ENCODE results near the gene OLA1. TPM values are rescaled to one million over a fixed set of nuclear protein-coding genes. Genes with fewer than 3 reads are reported as not detected.

OLA1 gene
- polyA plus RNA-seq, 1 experiment: 148 TPM

- POLR2A ChIA-PET: interaction anchor here (0.6 kb wide), 1 partner anchor 176 kb away, joined by 4 read pairs; no protein-coding TSS in a partner anchor
- Histone ChIP-seq H3K27me3 (ENCODE audit: control insufficient read depth, insufficient read depth, low read length) (no peaks in the 10 kb centered on the region), H3K4me3 (ENCODE audit: low read depth, low read length) (no peak overlapping the region), H3K27ac (ENCODE audit: low read depth, low read length) (no peak overlapping the region), H3K9me3 (ENCODE audit: control insufficient read depth, insufficient read depth, low read length) (peaks cover 3% of the 10 kb centered on the region; the same call in 1 of the 2 replicates)
- no peak for TF ChIP-seq CTCF (IDR thresholded peaks at IDR 0.05; ENCODE audit: low read depth, low read length)
- CTCF ChIA-PET: no interaction called here
- no peak for DNase-seq (ENCODE audit: low read depth, low spot score)
Measured at GRCh38 chr2:174243812-174244211, 4.5 kb downstream of the OLA1 start.

- POLR2A ChIA-PET: no interaction called here
- Histone ChIP-seq H3K4me3 (ENCODE audit: low read depth, low read length) (no peak overlapping the region), H3K27me3 (ENCODE audit: control insufficient read depth, insufficient read depth, low read length) (no peaks in the 10 kb centered on the region), H3K27ac (ENCODE audit: low read depth, low read length) (no peak overlapping the region), H3K9me3 (ENCODE audit: control insufficient read depth, insufficient read depth, low read length) (no peaks in the 10 kb centered on the region)
- DNase-seq (ENCODE audit: low read depth, low spot score): no peak
- no peak for TF ChIP-seq CTCF (IDR thresholded peaks at IDR 0.05; ENCODE audit: low read depth, low read length)
- CTCF ChIA-PET: no interaction called here
Measured at GRCh38 chr2:174240097-174240496, 8.2 kb downstream of the OLA1 start.

GRCh38 chr2:174236429-174236828, 11.9 kb downstream of the OLA1 start:
- CTCF ChIA-PET: no interaction called here
- TF ChIP-seq CTCF (IDR thresholded peaks at IDR 0.05; ENCODE audit: low read depth, low read length): no peak
- Histone ChIP-seq H3K4me3 (ENCODE audit: low read depth, low read length) (no peak overlapping the region), H3K9me3 (ENCODE audit: control insufficient read depth, insufficient read depth, low read length) (no peaks in the 10 kb centered on the region), H3K27me3 (ENCODE audit: control insufficient read depth, insufficient read depth, low read length) (no peaks in the 10 kb centered on the region), H3K27ac (ENCODE audit: low read depth, low read length) (no peak overlapping the region)
- DNase-seq (ENCODE audit: low read depth, low spot score): no peak
- POLR2A ChIA-PET: no interaction called here

GRCh38 chr2:174235680-174236079, 12.7 kb downstream of the OLA1 start:
- DNase-seq (ENCODE audit: low read depth, low spot score): no peak
- POLR2A ChIA-PET: no interaction called here

GRCh38 chr2:174233771-174234275, 14.5 kb downstream of the OLA1 start:
- H3K27ac ChIP-seq (ENCODE audit: low read depth, low read length): no peak overlapping the region
- H3K9me3 ChIP-seq (ENCODE audit: control insufficient read depth, insufficient read depth, low read length): no peaks in the 10 kb centered on the region
- TF ChIP-seq CTCF (IDR thresholded peaks at IDR 0.05; ENCODE audit: low read depth, low read length): no peak
- H3K27me3 ChIP-seq (ENCODE audit: control insufficient read depth, insufficient read depth, low read length): no peaks in the 10 kb centered on the region
- H3K4me3 ChIP-seq (ENCODE audit: low read depth, low read length): no peak overlapping the region
- CTCF ChIA-PET: no interaction called here
- POLR2A ChIA-PET: no interaction called here
- DNase-seq (ENCODE audit: low read depth, low spot score): no peak

More at GRCh38 chr2:174235680-174236079, 12.7 kb downstream of the OLA1 start:
- CTCF ChIA-PET: no interaction called here
- H3K27me3 ChIP-seq (ENCODE audit: control insufficient read depth, insufficient read depth, low read length): no peaks in the 10 kb centered on the region
- no peak overlapping the region for H3K27ac ChIP-seq (ENCODE audit: low read depth, low read length)
- no peak for TF ChIP-seq CTCF (IDR thresholded peaks at IDR 0.05; ENCODE audit: low read depth, low read length)
- no peak overlapping the region for H3K4me3 ChIP-seq (ENCODE audit: low read depth, low read length)
- H3K9me3 ChIP-seq (ENCODE audit: control insufficient read depth, insufficient read depth, low read length): no peaks in the 10 kb centered on the region
